IMR-90 (cell line): ENCODE measurements around the gene TARS3. TPM values are rescaled to one million over a fixed set of nuclear protein-coding genes. Genes with fewer than 3 reads are reported as not detected.

ENCODE experiments used
- ATAC-seq: fragments of 200-7000 bp; cut with Tn5 transposase; 2 replicates; pipeline ENCODE4 v1.9.1; 2020; ENCODE audit warnings: low read depth, mild to moderate bottlenecking, moderate library complexity
- BruUV-seq: library from RNA; stranded (reverse); fragments of 400-500 nt; replicated peaks from 2 replicates; lab custom pipeline; 2021; lab: Mats Ljungman, UMichigan
- CTCF ChIA-PET: fragments of 300-600 bp; formaldehyde crosslinking; extraction: SDS; loops from one replicate; lab custom pipeline; 2021; ENCODE audit warnings: antibody characterized with exemption; lab: Yijun Ruan, JAX
- POLR2A ChIA-PET: fragments of 300-600 bp; sonication (Branson Sonifier 250); formaldehyde crosslinking; loops from one replicate; lab custom pipeline; 2022; ENCODE audit warnings: antibody characterized with exemption; ENCODE audit not compliant: unreplicated experiment; lab: Charles Lee
- DNase-seq: peaks from one replicate; pipeline ENCODE4 v3.0.0; 2013
- H2AFZ ChIP-seq: replicated peaks from 2 replicates; pipeline ENCODE3; 2013; ENCODE audit warnings: low read length, mild to moderate bottlenecking; ENCODE audit not compliant: poor library complexity
- H2AK5ac ChIP-seq: 2 replicates; pipeline ENCODE4 v1.6.1; 2013; ENCODE audit warnings: low read depth, low read length, inconsistent platforms
- H2AK9ac ChIP-seq: replicated peaks from 2 replicates; pipeline ENCODE3; 2013; ENCODE audit warnings: mild to moderate bottlenecking, low read depth, low read length, moderate library complexity; ENCODE audit not compliant: poor library complexity
- H2BK120ac ChIP-seq: 2 replicates; pipeline ENCODE4 v1.6.1; 2013; ENCODE audit warnings: low read depth, low read length, inconsistent platforms
- H2BK15ac ChIP-seq: 3 replicates; pipeline ENCODE4 v1.6.1; 2013; ENCODE audit warnings: low read depth, low read length, inconsistent platforms
- H2BK20ac ChIP-seq: 2 replicates; pipeline ENCODE4 v1.6.1; 2013; ENCODE audit warnings: low read depth, mild to moderate bottlenecking, inconsistent platforms, low read length, moderate library complexity
- H2BK5ac ChIP-seq: 2 replicates; pipeline ENCODE4 v1.6.1; 2013; ENCODE audit warnings: mild to moderate bottlenecking, low read depth, low read length, inconsistent platforms; ENCODE audit not compliant: poor library complexity, severe bottlenecking
- H3K14ac ChIP-seq: replicated peaks from 2 replicates; pipeline ENCODE4 v1.6.1; 2013; ENCODE audit warnings: low read depth, low read length, inconsistent platforms
- H3K18ac ChIP-seq: 2 replicates; pipeline ENCODE4 v1.6.1; 2013; ENCODE audit warnings: low read depth, low read length, control low read depth
- H3K23ac ChIP-seq: 2 replicates; pipeline ENCODE4 v1.6.1; 2013; ENCODE audit warnings: low read depth, low read length, inconsistent platforms
- H3K27ac ChIP-seq: 2 replicates; pipeline ENCODE4 v1.5.1; 2013; ENCODE audit warnings: mild to moderate bottlenecking, control low read depth, low read length; ENCODE audit not compliant: insufficient read depth
- H3K27me3 ChIP-seq: 2 replicates; pipeline ENCODE4 v1.6.1; 2013; ENCODE audit warnings: low read length; ENCODE audit not compliant: control insufficient read depth, insufficient read depth
- H3K36me3 ChIP-seq: 2 replicates; pipeline ENCODE4 v1.6.1; 2013; ENCODE audit warnings: low read length, mixed read lengths; ENCODE audit not compliant: control insufficient read depth, insufficient read depth
- H3K4ac ChIP-seq: 2 replicates; pipeline ENCODE4 v1.6.1; 2013; ENCODE audit warnings: low read depth, low read length, inconsistent platforms
- H3K4me1 ChIP-seq: 2 replicates; pipeline ENCODE4 v1.6.1; 2013; ENCODE audit warnings: low read length, mixed read lengths; ENCODE audit not compliant: control insufficient read depth, insufficient read depth
- H3K4me2 ChIP-seq: 2 replicates; pipeline ENCODE4 v1.6.1; 2013; ENCODE audit warnings: low read depth, mild to moderate bottlenecking, control low read depth, low read length, moderate library complexity
- H3K4me3 ChIP-seq: 2 replicates; pipeline ENCODE4 v1.5.1; 2013; ENCODE audit warnings: low read depth, mild to moderate bottlenecking, control low read depth, low read length, moderate library complexity; ENCODE audit not compliant: insufficient read depth
- H3K56ac ChIP-seq: 2 replicates; pipeline ENCODE4 v1.6.1; 2013; ENCODE audit warnings: low read length, inconsistent platforms; ENCODE audit not compliant: insufficient read depth; ENCODE audit errors: extremely low read depth
- H3K79me1 ChIP-seq, 2 experiments: 2 replicates each; pipeline ENCODE4 v1.6.1; 2013; ENCODE audit warnings: low read length in 2 of 2, inconsistent platforms in 1 of 2, low read depth in 1 of 2
- H3K9ac ChIP-seq: 2 replicates; pipeline ENCODE4 v1.6.1; 2013; ENCODE audit warnings: low read depth, low read length, control low read depth
- H3K9me1 ChIP-seq: 2 replicates; pipeline ENCODE4 v1.6.1; 2013; ENCODE audit warnings: low read length, inconsistent platforms; ENCODE audit not compliant: insufficient read depth
- H3K9me3 ChIP-seq: 2 replicates; pipeline ENCODE4 v1.6.1; 2013; ENCODE audit warnings: low read length; ENCODE audit not compliant: control insufficient read depth, insufficient read depth
- H4K20me1 ChIP-seq: 2 replicates; pipeline ENCODE4 v1.6.1; 2013; ENCODE audit warnings: low read length, inconsistent platforms; ENCODE audit not compliant: insufficient read depth
- H4K5ac ChIP-seq: 2 replicates; pipeline ENCODE4 v1.6.1; 2013; ENCODE audit warnings: mild to moderate bottlenecking, low read depth, low read length, control low read depth
- H4K8ac ChIP-seq, 2 experiments: 2 replicates each; pipeline ENCODE4 v1.6.1; 2013; ENCODE audit warnings: low read depth in 2 of 2, low read length in 2 of 2, control low read depth in 1 of 2, inconsistent platforms in 1 of 2
- H4K91ac ChIP-seq: 2 replicates; pipeline ENCODE4 v1.6.1; 2013; ENCODE audit warnings: low read depth, low read length, inconsistent platforms; ENCODE audit not compliant: insufficient read depth
- BHLHE40 ChIP-seq: fragments of 150-350 bp; IDR thresholded peaks from 2 replicates; pipeline ENCODE4 v1.6.1; 2016; ENCODE audit warnings: mild to moderate bottlenecking, low read depth, low read length
- CEBPB ChIP-seq: IDR thresholded peaks from 2 replicates; pipeline ENCODE4 v1.6.1; 2012; ENCODE audit warnings: low read depth, low read length, improper control_type of control experiment
- CHD1 ChIP-seq: IDR thresholded peaks from 2 replicates; pipeline ENCODE4 v1.6.1; 2012; ENCODE audit warnings: low read depth, low read length, improper control_type of control experiment
- MAFK ChIP-seq: IDR thresholded peaks from 2 replicates; pipeline ENCODE4 v1.6.1; 2012; ENCODE audit warnings: low read depth, low read length, improper control_type of control experiment
- MAZ ChIP-seq: IDR thresholded peaks from 2 replicates; pipeline ENCODE4 v1.6.1; 2012; ENCODE audit warnings: low read depth, mild to moderate bottlenecking, low read length, improper control_type of control experiment, moderate library complexity, borderline replicate concordance
- MXI1 ChIP-seq: IDR thresholded peaks from 2 replicates; pipeline ENCODE4 v1.6.1; 2012; ENCODE audit warnings: low read depth, mild to moderate bottlenecking, low read length, moderate library complexity, borderline replicate concordance
- NFE2L2 ChIP-seq: fragments of 150-350 bp; IDR thresholded peaks from 2 replicates; pipeline ENCODE4 v1.6.1; 2016; ENCODE audit warnings: low read depth, mild to moderate bottlenecking, low read length
- POLR2A ChIP-seq: IDR thresholded peaks from 2 replicates; pipeline ENCODE4 v1.6.1; 2012; ENCODE audit warnings: mild to moderate bottlenecking, low read depth, low read length
- RAD21 ChIP-seq: IDR thresholded peaks from 2 replicates; pipeline ENCODE4 v1.6.1; 2012; ENCODE audit warnings: low read length, improper control_type of control experiment
- RCOR1 ChIP-seq: IDR thresholded peaks from 2 replicates; pipeline ENCODE4 v1.6.1; 2012; ENCODE audit warnings: mild to moderate bottlenecking, low read length, improper control_type of control experiment; ENCODE audit not compliant: insufficient replicate concordance
- RFX5 ChIP-seq: IDR thresholded peaks from 2 replicates; pipeline ENCODE4 v1.8.0; 2012; ENCODE audit warnings: low read depth, mild to moderate bottlenecking, low read length, moderate library complexity
- SMC3 ChIP-seq: fragments of 150-350 bp; IDR thresholded peaks from 2 replicates; pipeline ENCODE4 v1.6.1; 2016; ENCODE audit warnings: low read depth, mild to moderate bottlenecking, antibody characterized with exemption, low read length, moderate library complexity
- WGBS, 2 experiments: methylation state at CpG; one replicate each; pipeline versions ENCODE4 v1.1.5 to v1.1.7; 2013; ENCODE audit warnings: missing lambda C conversion rate in 2 of 2; ENCODE audit not compliant: insufficient read length in 1 of 2; ENCODE audit errors: extremely low coverage in 2 of 2; 5-methylcytosine and 5-hydroxymethylcytosine counted together
- dilution Hi-C: fragments of 300-500 bp; cut with HindIII; formaldehyde crosslinking; loops from one replicate; pipeline ENCODE4 v1.14.3; 2018; ENCODE audit warnings: low sequenced_read_pairs; ENCODE audit not compliant: unreplicated experiment
- in situ Hi-C: fragments of 300-500 bp; cut with MboI; formaldehyde crosslinking; loops from 3 replicates; pipeline ENCODE4 v1.14.3; 2019; ENCODE audit warnings: low sequenced_read_pairs, inconsistent platforms, mixed read lengths
- intact Hi-C: fragments of 100-400 bp; cut with micrococcal nuclease; formaldehyde crosslinking; loops from 2 replicates; pipeline ENCODE4 v1.10.0; 2022
- polyA plus RNA-seq, 3 experiments: library from polyadenylated mRNA; depleted of rRNA; stranded (reverse); fragments of >200 nt; gene quantifications; 2 replicates each; pipeline ENCODE4 v1.2.3, GENCODE V29; 2012; ENCODE audit warnings: low replicate concordance in 1 of 3
- total RNA-seq: library from RNA; depleted of rRNA; stranded (reverse); fragments of >200 nt; gene quantifications from 2 replicates; pipeline ENCODE4 v1.2.3, GENCODE V29; 2012

The TARS3 gene
- total and polyA plus RNA-seq, 2 of the 4 experiments (the other 2 are of a cell fraction): 3.4 to 9.3 TPM

DNA sequence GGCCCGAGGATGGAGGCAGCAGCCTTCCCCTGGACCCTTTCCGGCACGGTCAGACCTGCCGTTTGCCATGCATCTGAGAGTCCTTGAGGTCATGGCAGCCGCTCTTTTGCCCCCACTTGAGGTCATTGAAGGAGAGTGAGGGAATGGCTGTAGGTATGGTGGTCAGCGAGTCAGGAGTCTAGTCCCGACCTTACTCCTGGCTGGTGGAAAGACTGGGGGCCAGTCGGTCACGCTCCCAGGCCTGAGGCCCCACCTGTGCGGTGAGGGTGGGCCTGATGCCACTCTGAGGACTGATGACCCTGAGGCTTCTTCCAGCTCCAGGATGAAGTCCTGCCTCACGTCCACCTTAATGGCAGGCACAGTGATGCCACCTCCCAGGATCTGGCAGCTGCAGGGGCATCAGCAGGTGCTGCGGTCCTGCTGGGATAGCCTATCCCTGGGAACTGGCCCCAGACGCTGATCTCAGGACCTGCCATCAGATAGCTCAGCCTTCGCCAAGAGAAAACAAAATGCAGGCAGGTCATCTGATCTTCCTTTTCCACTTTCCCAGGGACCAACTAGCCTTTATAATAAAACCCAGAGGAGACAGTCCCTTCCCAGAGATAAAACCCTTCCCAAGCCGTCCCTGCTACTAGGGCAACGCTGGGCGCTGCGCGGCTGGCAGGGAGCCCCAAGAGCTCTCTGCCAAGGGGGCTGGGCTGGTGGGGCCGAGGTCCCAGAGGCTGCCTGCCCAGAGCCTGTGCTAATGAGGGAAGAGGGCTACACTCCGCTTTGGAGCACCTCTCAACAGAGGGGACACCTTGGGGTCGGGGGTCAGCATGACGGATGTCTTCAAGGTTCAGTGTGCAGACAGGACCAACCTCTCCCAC, 114.3 kb downstream of the TARS3 start:
- Histone ChIP-seq H3K4me3 (no peak overlapping the region), H3K56ac (no peak overlapping the region), H3K9ac (no peak overlapping the region), H2BK15ac (no peak overlapping the region), H3K9me1 (no peaks in the 10 kb centered on the region), H2BK120ac (no peak overlapping the region), H3K27me3 (peaks cover 13% of the 10 kb centered on the region), H3K79me1 (no peaks in the 10 kb centered on the region), H4K91ac (no peak overlapping the region), H2BK20ac (no peak overlapping the region), H2AFZ (no peak overlapping the region), H4K20me1 (no peaks in the 10 kb centered on the region), H3K23ac (no peak overlapping the region), H3K14ac (no peak overlapping the region), H4K5ac (no peak overlapping the region), H2BK5ac (no peak overlapping the region), H3K4me2 (no peak overlapping the region), H3K4ac (no peak overlapping the region), H3K4me1 (no peaks in the 10 kb centered on the region), H2AK5ac (no peak overlapping the region), H4K8ac (no peak overlapping the region), H3K18ac (no peak overlapping the region), H3K9me3 (no peaks in the 10 kb centered on the region), H3K36me3 (no peaks in the 10 kb centered on the region), H3K27ac (no peak overlapping the region), H2AK9ac (peak overlapping the region; percentile 24)
- TF ChIP-seq RAD21 (no peak), SMC3 (no peak), MAFK (no peak), MXI1 (no peak), CHD1 (no peak), RCOR1 (no peak), BHLHE40 (no peak), RFX5 (no peak), MAZ (no peak), CEBPB (no peak), POLR2A (no peak), NFE2L2 (no peak)
- dilution Hi-C loops (no loop called here), in situ Hi-C loops (no loop called here), intact Hi-C loops (no loop called here)
- DNase-seq: no peak
- ChIA-PET POLR2A (no interaction called here), CTCF (no interaction called here)
- 68% methylated on average over 10 of the region's 23 CpGs; no CpG with 5 or more reads in 1 of the 2 experiments for WGBS, 2 experiments
- no peak for ATAC-seq
- no TSS peak for BruUV-seq
